Stimulated activated CD8-positive, alpha-beta memory T cell treated with anti-CD3 and anti-CD28 coated beads, Interleukin-7, amount 100 ng/mL, for 48 hours (primary cell): ENCODE results near the gene CTDSP2.
"Not testable (repeated sequence)": the region's sequence is repeated elsewhere in the genome, so short reads cannot be mapped to it uniquely, and the experiment has no call there.

Experiments
- DNase-seq, 2 donors: peaks; one replicate each; pipeline ENCODE4 v3.0.0-alpha.2; 2020; ENCODE audit warnings: low read depth in 1 of 2; ENCODE audit errors: extremely low read depth in 1 of 2

The CTDSP2 gene

GRCh38 chr12:57846577-57847319 is at the start of gene CTDSP2:
CTDSP2 (minus strand) TSS chr12:57846729; CDS start chr12:57846435, 294 bp downstream.
- DNase-seq = peak; percentile 78 to 93

- DNase-seq = no peak
Measured at GRCh38 chr12:57896115-57896433, 49.5 kb upstream of the CTDSP2 start.

GRCh38 chr12:57895389-57896114 is 49.0 kb upstream of the CTDSP2 start:
- no peak for DNase-seq

- no peak for DNase-seq
Measured at GRCh38 chr12:57894399-57895292, 48.1 kb upstream of the CTDSP2 start.

- DNase-seq = no peak
Measured at GRCh38 chr12:57893431-57894353, 47.2 kb upstream of the CTDSP2 start.

- DNase-seq = no peak
Measured at GRCh38 chr12:57892232-57892972, 45.9 kb upstream of the CTDSP2 start.

GRCh38 chr12:57891542-57892228 is 45.2 kb upstream of the CTDSP2 start:
- no peak for DNase-seq

GRCh38 chr12:57890191-57891115 is 43.9 kb upstream of the CTDSP2 start:
- DNase-seq = no peak

- DNase-seq = no peak
Measured at GRCh38 chr12:57889500-57889989, 43.0 kb upstream of the CTDSP2 start.

GRCh38 chr12:57888409-57889157 is 42.1 kb upstream of the CTDSP2 start:
- no peak for DNase-seq

- no peak for DNase-seq
Measured at GRCh38 chr12:57887631-57888408, 41.3 kb upstream of the CTDSP2 start.

GRCh38 chr12:57886964-57887363 is 40.4 kb upstream of the CTDSP2 start:
- not testable (repeated sequence) for DNase-seq

- no peak for DNase-seq
Measured at GRCh38 chr12:57886542-57886941, 40.0 kb upstream of the CTDSP2 start.

- no peak for DNase-seq
Measured at GRCh38 chr12:57885207-57885606, 38.7 kb upstream of the CTDSP2 start.

GRCh38 chr12:57883700-57884099 is 37.2 kb upstream of the CTDSP2 start:
- DNase-seq = no peak

GRCh38 chr12:57883057-57883456 is 36.5 kb upstream of the CTDSP2 start:
- no peak for DNase-seq
